Measurements from ENCODE around the gene VGLL3.

Gene VGLL3

GRCh38 chr3:86890741-86891396 is 100.1 kb downstream of the VGLL3 start:
- no peak for TF ChIP-seq POLR2A (IDR thresholded peaks at IDR 0.05; ENCODE audit: low read length)
- TF ChIP-seq GATA1 (IDR thresholded peaks at IDR 0.05; ENCODE audit: low read depth, low read length): no peak
- no peak for DNase-seq
